Measurements from ENCODE around the gene TMEM242.

Gene TMEM242

GRCh38 chr6:157267654-157268053, 55.7 kb downstream of the TMEM242 start:
- Histone ChIP-seq H3K9me3 (ENCODE audit: low read length) (no peaks in the 10 kb centered on the region), H3K4me1 (ENCODE audit: insufficient read depth, low read length) (peaks cover 11% of the 10 kb centered on the region), H3K4me3 (ENCODE audit: low read depth in 1 of 2, low read length in 2 of 2) (no peak overlapping the region), H3K36me3 (ENCODE audit: insufficient read depth, low read length) (no peaks in the 10 kb centered on the region), H3K9ac (ENCODE audit: low read length) (no peak overlapping the region), H3K27me3 (ENCODE audit: control insufficient read depth in 1 of 2, insufficient read depth in 2 of 2, low read length in 2 of 2) (no peaks in the 10 kb centered on the region), H3K27ac (ENCODE audit: low read depth, low read length) (no peak overlapping the region)

GRCh38 chr6:157267109-157267611, 56.2 kb downstream of the TMEM242 start:
- no peak overlapping the region for H3K4me3 ChIP-seq (ENCODE audit: low read depth in 1 of 2, low read length in 2 of 2)
- no peak overlapping the region for H3K9ac ChIP-seq (ENCODE audit: low read length)
- no peak overlapping the region for H3K27ac ChIP-seq (ENCODE audit: low read depth, low read length)
- peaks cover 11% of the 10 kb centered on the region for H3K4me1 ChIP-seq (ENCODE audit: insufficient read depth, low read length)
- no peaks in the 10 kb centered on the region for H3K27me3 ChIP-seq (ENCODE audit: control insufficient read depth in 1 of 2, insufficient read depth in 2 of 2, low read length in 2 of 2)
- H3K36me3 ChIP-seq (ENCODE audit: insufficient read depth, low read length): no peaks in the 10 kb centered on the region
- no peaks in the 10 kb centered on the region for H3K9me3 ChIP-seq (ENCODE audit: low read length)

GRCh38 chr6:157266274-157267101, 56.8 kb downstream of the TMEM242 start:
- no peak overlapping the region for H3K27ac ChIP-seq (ENCODE audit: low read depth, low read length)
- no peaks in the 10 kb centered on the region for H3K36me3 ChIP-seq (ENCODE audit: insufficient read depth, low read length)
- H3K9me3 ChIP-seq (ENCODE audit: low read length): no peaks in the 10 kb centered on the region
- H3K4me1 ChIP-seq (ENCODE audit: insufficient read depth, low read length): peaks cover 11% of the 10 kb centered on the region
- H3K4me3 ChIP-seq (ENCODE audit: low read depth in 1 of 2, low read length in 2 of 2): no peak overlapping the region
- H3K9ac ChIP-seq (ENCODE audit: low read length): no peak overlapping the region
- no peaks in the 10 kb centered on the region for H3K27me3 ChIP-seq (ENCODE audit: control insufficient read depth in 1 of 2, insufficient read depth in 2 of 2, low read length in 2 of 2)

- H3K27me3 ChIP-seq (ENCODE audit: control insufficient read depth in 1 of 2, insufficient read depth in 2 of 2, low read length in 2 of 2): no peaks in the 10 kb centered on the region
- H3K9ac ChIP-seq (ENCODE audit: low read length): no peak overlapping the region
- H3K36me3 ChIP-seq (ENCODE audit: insufficient read depth, low read length): no peaks in the 10 kb centered on the region
- H3K4me3 ChIP-seq (ENCODE audit: low read depth in 1 of 2, low read length in 2 of 2): no peak overlapping the region
- no peak overlapping the region for H3K27ac ChIP-seq (ENCODE audit: low read depth, low read length)
- H3K4me1 ChIP-seq (ENCODE audit: insufficient read depth, low read length): peaks cover 11% of the 10 kb centered on the region
- no peaks in the 10 kb centered on the region for H3K9me3 ChIP-seq (ENCODE audit: low read length)
These were observed 57.7 kb downstream of the TMEM242 start for GRCh38 chr6:157265635-157266034.

GRCh38 chr6:157265186-157265585, 58.1 kb downstream of the TMEM242 start:
- H3K27me3 ChIP-seq (ENCODE audit: control insufficient read depth in 1 of 2, insufficient read depth in 2 of 2, low read length in 2 of 2): no peaks in the 10 kb centered on the region
- no peaks in the 10 kb centered on the region for H3K9me3 ChIP-seq (ENCODE audit: low read length)
- no peaks in the 10 kb centered on the region for H3K36me3 ChIP-seq (ENCODE audit: insufficient read depth, low read length)
- H3K4me1 ChIP-seq (ENCODE audit: insufficient read depth, low read length): peaks cover 11% of the 10 kb centered on the region
- H3K27ac ChIP-seq (ENCODE audit: low read depth, low read length): no peak overlapping the region
- H3K9ac ChIP-seq (ENCODE audit: low read length): no peak overlapping the region
- H3K4me3 ChIP-seq (ENCODE audit: low read depth in 1 of 2, low read length in 2 of 2): no peak overlapping the region

GRCh38 chr6:157264701-157265100, 58.6 kb downstream of the TMEM242 start:
- Histone ChIP-seq H3K27me3 (ENCODE audit: control insufficient read depth in 1 of 2, insufficient read depth in 2 of 2, low read length in 2 of 2) (no peaks in the 10 kb centered on the region), H3K27ac (ENCODE audit: low read depth, low read length) (no peak overlapping the region), H3K36me3 (ENCODE audit: insufficient read depth, low read length) (no peaks in the 10 kb centered on the region), H3K4me3 (ENCODE audit: low read depth in 1 of 2, low read length in 2 of 2) (no peak overlapping the region), H3K4me1 (ENCODE audit: insufficient read depth, low read length) (peaks cover 11% of the 10 kb centered on the region), H3K9ac (ENCODE audit: low read length) (no peak overlapping the region), H3K9me3 (ENCODE audit: low read length) (no peaks in the 10 kb centered on the region)

GRCh38 chr6:157263881-157264397, 59.4 kb downstream of the TMEM242 start:
- H3K27me3 ChIP-seq (ENCODE audit: control insufficient read depth in 1 of 2, insufficient read depth in 2 of 2, low read length in 2 of 2): no peaks in the 10 kb centered on the region
- H3K9me3 ChIP-seq (ENCODE audit: low read length): no peaks in the 10 kb centered on the region
- H3K4me1 ChIP-seq (ENCODE audit: insufficient read depth, low read length): peaks cover 8% of the 10 kb centered on the region
- H3K9ac ChIP-seq (ENCODE audit: low read length): no peak overlapping the region
- no peak overlapping the region for H3K4me3 ChIP-seq (ENCODE audit: low read depth in 1 of 2, low read length in 2 of 2)
- H3K27ac ChIP-seq (ENCODE audit: low read depth, low read length): no peak overlapping the region
- no peaks in the 10 kb centered on the region for H3K36me3 ChIP-seq (ENCODE audit: insufficient read depth, low read length)

- Histone ChIP-seq H3K4me3 (ENCODE audit: low read depth in 1 of 2, low read length in 2 of 2) (no peak overlapping the region), H3K9ac (ENCODE audit: low read length) (no peak overlapping the region), H3K4me1 (ENCODE audit: insufficient read depth, low read length) (no peaks in the 10 kb centered on the region), H3K9me3 (ENCODE audit: low read length) (no peaks in the 10 kb centered on the region), H3K27me3 (ENCODE audit: control insufficient read depth in 1 of 2, insufficient read depth in 2 of 2, low read length in 2 of 2) (no peaks in the 10 kb centered on the region), H3K36me3 (ENCODE audit: insufficient read depth, low read length) (no peaks in the 10 kb centered on the region), H3K27ac (ENCODE audit: low read depth, low read length) (no peak overlapping the region)
These were observed 60.2 kb downstream of the TMEM242 start for GRCh38 chr6:157263146-157263545.

GRCh38 chr6:157261606-157262005, 61.7 kb downstream of the TMEM242 start:
- no peaks in the 10 kb centered on the region for H3K9me3 ChIP-seq (ENCODE audit: low read length)
- H3K27ac ChIP-seq (ENCODE audit: low read depth, low read length): no peak overlapping the region
- no peak overlapping the region for H3K9ac ChIP-seq (ENCODE audit: low read length)
- H3K4me3 ChIP-seq (ENCODE audit: low read depth in 1 of 2, low read length in 2 of 2): no peak overlapping the region
- no peaks in the 10 kb centered on the region for H3K4me1 ChIP-seq (ENCODE audit: insufficient read depth, low read length)
- H3K36me3 ChIP-seq (ENCODE audit: insufficient read depth, low read length): no peaks in the 10 kb centered on the region
- H3K27me3 ChIP-seq (ENCODE audit: control insufficient read depth in 1 of 2, insufficient read depth in 2 of 2, low read length in 2 of 2): no peaks in the 10 kb centered on the region

- no peaks in the 10 kb centered on the region for H3K27me3 ChIP-seq (ENCODE audit: control insufficient read depth in 1 of 2, insufficient read depth in 2 of 2, low read length in 2 of 2)
- no peak overlapping the region for H3K9ac ChIP-seq (ENCODE audit: low read length)
- H3K36me3 ChIP-seq (ENCODE audit: insufficient read depth, low read length): no peaks in the 10 kb centered on the region
- no peak overlapping the region for H3K4me3 ChIP-seq (ENCODE audit: low read depth in 1 of 2, low read length in 2 of 2)
- no peaks in the 10 kb centered on the region for H3K4me1 ChIP-seq (ENCODE audit: insufficient read depth, low read length)
- no peak overlapping the region for H3K27ac ChIP-seq (ENCODE audit: low read depth, low read length)
- no peaks in the 10 kb centered on the region for H3K9me3 ChIP-seq (ENCODE audit: low read length)
These were observed 62.4 kb downstream of the TMEM242 start for GRCh38 chr6:157260735-157261410.

GRCh38 chr6:157259443-157259842, 63.9 kb downstream of the TMEM242 start:
- Histone ChIP-seq H3K27me3 (ENCODE audit: control insufficient read depth in 1 of 2, insufficient read depth in 2 of 2, low read length in 2 of 2) (no peaks in the 10 kb centered on the region), H3K36me3 (ENCODE audit: insufficient read depth, low read length) (no peaks in the 10 kb centered on the region), H3K4me1 (ENCODE audit: insufficient read depth, low read length) (no peaks in the 10 kb centered on the region), H3K9ac (ENCODE audit: low read length) (no peak overlapping the region), H3K27ac (ENCODE audit: low read depth, low read length) (no peak overlapping the region), H3K4me3 (ENCODE audit: low read depth in 1 of 2, low read length in 2 of 2) (no peak overlapping the region), H3K9me3 (ENCODE audit: low read length) (no peaks in the 10 kb centered on the region)
